LoVo (cell line): Measurements from ENCODE around the gene FKBP5.
"Not testable (repeated sequence)": the region's sequence is repeated elsewhere in the genome, so short reads cannot be mapped to it uniquely, and the experiment has no call there.

Source experiments
- DNase-seq: peaks from one replicate; pipeline ENCODE4 v3.0.0-alpha.2; 2016; ENCODE audit warnings: low spot score

The FKBP5 gene

DNA sequence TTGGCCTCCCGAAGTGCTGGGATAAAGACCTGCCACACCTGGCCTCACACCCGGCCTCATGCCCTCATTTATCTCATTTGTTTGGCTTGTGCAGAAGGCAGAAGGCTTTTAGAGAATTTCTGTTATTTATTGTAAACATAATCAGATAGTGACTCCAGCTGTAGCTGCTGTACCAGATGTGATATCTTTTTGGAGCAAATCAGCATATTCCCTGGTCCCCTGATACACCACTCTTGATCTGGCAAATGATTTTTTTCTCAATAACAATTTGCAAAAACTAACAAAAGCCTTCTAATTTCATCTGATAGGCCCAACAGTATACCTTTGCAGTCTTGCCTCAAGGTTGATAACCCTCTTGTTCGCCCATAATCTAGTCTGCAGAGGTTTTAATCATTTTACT is 149.5 kb downstream of the FKBP5 start:
- no peak for DNase-seq

DNA sequence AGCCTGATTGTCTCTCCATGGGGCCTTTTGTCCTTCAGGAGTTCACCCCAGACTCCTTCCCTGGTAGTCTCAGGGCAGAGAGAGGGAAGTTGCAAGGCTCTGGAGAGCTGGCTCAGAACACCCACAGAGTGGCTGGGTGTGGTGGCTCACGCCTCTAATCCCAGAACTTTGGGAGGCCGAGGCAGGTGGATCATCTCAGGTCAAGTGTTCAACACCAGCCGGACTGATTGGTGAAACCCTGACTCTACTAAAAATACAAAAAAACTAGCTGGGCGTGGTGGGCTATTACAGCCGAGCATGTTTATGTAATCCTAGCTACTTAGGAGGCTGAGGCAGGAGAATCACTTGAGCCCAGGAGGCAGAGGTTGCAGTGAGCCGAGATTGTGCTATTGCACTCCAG is 152.9 kb downstream of the FKBP5 start:
- DNase-seq = not testable (repeated sequence)

DNA sequence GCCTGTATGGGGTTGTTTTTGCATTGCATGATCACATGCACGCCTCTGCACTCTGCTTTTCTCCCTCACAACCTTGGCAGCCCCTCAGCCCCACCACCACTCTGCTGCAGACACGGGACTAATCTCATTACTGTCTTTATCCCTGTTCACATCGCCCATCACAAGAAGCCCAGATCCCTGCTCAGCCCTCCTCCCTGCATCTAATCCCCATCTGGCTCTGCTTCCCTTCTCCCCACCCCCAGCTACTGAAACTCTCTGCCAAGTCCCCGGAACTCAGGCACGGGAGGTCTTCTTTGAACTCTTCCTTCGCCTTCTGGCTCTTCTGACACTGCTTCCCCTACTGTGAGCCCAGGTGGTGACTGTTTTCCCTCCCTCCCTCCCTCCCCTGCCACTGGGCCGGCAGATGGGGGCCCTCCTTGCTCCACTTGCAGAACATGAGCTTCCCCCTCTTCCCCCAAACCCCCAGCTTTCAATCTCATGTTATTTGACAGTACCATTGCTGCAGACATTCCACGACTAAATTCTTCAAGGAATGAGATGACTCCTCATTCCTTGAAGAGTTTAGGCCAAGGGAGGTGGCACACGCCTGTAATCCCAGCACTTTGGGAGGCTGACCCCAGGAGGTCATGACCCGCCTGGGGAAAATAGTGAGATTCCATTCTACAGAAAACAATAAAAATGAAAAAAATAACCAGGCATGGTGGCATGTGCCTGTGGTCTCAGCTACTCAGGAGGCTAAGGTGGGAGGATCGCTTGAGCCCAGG is 154.1 kb downstream of the FKBP5 start:
- no peak for DNase-seq

DNA sequence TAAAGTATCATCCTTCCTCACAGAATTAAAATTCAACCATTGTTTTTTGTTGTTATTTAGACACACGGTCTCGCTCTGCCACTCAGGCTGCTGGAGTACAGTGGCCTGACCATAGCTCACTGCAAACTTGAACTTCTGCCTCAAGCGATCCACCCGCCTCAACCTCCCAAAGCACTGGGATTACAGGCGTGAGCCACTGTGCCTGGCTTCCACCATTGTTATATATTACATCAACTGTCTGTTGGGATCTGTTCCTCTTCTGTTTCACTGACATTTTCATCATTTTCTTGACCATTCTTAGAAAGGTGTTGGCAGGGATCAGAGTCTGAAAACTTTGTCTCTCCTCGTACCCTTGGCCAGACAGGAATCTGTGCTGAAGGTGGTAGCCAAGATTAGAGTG is 154.7 kb downstream of the FKBP5 start:
- DNase-seq = no peak

DNA sequence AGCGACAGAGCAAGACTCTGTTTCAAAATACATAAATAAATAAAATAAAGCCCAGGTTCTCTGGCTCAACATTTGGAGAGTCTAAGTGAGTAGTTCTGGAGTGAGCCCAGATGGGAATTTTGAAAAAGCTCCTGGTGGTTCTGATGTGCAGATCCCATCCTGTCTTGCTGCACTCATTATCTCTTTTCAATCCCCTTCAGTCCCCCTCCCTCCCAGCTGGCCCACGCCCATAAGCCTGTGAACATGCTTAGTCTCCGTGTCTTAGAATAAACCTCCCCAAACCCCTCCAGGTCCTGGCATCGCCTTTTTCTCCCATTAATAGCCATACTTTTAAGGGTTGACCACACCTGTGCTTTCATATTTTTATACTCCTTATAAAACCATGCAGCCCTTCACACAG is 156.6 kb downstream of the FKBP5 start:
- no peak for DNase-seq

DNA sequence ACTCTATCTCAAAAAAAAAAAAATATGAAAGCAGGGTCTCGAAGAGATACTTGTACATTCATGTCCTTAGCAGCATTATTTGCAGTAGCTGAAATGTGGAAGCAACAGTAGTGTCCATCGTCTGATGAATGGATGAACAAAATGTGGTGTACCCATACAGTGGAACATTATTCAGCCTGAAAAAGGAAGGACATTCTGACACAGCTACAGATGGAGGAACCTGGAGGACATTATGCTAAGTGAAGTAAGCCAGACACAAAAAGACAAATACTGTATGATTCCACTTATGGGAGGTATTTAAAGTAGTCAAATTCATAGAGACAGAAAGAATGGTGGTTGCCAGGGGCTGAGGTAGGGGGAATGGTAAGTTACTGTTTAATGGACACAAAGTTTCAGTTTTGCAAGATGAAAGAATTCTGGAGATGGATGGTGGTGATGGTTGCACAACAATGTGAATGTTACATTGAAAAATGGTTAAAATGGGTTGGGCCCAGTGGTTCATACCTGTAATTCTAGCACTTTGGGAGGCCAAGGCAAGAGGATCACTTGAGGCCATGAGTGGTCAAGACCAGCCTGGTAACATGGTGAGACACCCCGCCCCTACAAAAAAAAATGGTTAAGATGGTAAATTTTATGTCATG is 164.2 kb downstream of the FKBP5 start:
- no peak for DNase-seq
